AG09319 (cell line): ENCODE results near the gene SETSIP.
"Not testable (repeated sequence)": the region's sequence is repeated elsewhere in the genome, so short reads cannot be mapped to it uniquely, and the experiment has no call there.

Experiments
- DNase-seq: peaks from one replicate; pipeline ENCODE4 v3.0.0-alpha.2; 2010; ENCODE audit warnings: low read depth; ENCODE audit errors: extremely low read depth
- TF ChIP-seq, protein P1 (sequence below): IDR thresholded peaks from 2 replicates; pipeline ENCODE4 v1.5.1; 2011; ENCODE audit warnings: low read depth, mild to moderate bottlenecking, inconsistent platforms, low read length, moderate library complexity

SETSIP gene

DNA sequence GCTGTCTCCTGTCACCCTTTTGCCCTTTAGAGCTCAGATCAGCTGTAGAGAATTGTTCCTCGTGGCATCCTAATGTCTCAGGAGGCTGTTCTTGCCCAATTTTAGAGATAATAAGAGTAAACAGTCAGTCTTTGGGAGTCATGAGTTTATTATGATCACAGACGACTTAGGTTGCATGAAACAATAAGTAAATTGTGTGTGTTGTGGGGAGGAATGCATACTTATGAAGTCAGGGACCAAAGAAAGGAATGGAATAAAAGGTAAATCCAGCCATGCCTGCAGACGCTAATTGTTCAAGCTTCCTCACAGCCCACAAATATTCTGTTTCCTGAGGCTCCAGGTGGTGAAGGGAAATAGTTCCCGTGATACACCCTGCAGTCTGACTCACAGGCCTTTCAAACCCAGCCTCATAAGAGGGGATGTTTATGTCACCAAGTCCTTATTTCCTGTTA is 44.5 kb downstream of the SETSIP start:
- DNase-seq, result no peak
- TF ChIP-seq, protein P1, sequence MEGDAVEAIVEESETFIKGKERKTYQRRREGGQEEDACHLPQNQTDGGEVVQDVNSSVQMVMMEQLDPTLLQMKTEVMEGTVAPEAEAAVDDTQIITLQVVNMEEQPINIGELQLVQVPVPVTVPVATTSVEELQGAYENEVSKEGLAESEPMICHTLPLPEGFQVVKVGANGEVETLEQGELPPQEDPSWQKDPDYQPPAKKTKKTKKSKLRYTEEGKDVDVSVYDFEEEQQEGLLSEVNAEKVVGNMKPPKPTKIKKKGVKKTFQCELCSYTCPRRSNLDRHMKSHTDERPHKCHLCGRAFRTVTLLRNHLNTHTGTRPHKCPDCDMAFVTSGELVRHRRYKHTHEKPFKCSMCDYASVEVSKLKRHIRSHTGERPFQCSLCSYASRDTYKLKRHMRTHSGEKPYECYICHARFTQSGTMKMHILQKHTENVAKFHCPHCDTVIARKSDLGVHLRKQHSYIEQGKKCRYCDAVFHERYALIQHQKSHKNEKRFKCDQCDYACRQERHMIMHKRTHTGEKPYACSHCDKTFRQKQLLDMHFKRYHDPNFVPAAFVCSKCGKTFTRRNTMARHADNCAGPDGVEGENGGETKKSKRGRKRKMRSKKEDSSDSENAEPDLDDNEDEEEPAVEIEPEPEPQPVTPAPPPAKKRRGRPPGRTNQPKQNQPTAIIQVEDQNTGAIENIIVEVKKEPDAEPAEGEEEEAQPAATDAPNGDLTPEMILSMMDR, result no peak

DNA sequence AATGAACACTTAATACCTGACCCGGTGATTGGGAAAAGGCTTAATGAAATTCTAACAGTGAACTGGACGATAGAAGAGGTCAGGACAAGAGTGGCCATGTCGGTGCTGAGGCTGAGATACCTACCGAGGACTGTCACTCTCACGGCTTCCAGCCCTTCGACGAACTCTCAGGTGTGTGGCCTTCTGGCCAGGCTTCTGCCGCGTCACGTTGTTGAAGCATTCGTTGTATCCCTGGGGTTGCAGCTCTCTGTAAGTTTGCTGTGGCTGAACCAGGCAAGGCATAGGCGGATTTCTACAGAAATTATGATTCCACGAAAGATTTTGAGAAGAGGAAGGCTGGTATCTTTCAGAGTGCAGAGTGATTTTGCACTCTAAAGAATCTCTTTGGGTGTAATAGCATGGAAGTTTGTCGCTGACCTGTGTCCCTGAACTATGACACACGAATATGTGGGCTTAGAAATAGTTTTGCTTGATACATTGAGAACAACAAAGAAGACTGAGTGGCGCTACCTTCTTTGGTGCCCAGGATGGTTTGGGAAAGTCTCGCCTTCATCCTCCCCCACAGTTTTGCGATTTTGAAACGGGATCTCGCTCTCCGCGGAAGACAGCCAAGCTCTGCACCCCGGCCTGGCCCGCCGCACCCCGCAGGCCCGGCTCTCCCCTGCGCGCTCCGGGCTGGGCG is 45.8 kb downstream of the SETSIP start:
- no peak for DNase-seq
- TF ChIP-seq, protein P1, result no peak

- no peak for DNase-seq
- TF ChIP-seq, protein P1, result no peak
These were observed 48.4 kb downstream of the SETSIP start for GRCh38 chr1:92026806-92027205.

DNA sequence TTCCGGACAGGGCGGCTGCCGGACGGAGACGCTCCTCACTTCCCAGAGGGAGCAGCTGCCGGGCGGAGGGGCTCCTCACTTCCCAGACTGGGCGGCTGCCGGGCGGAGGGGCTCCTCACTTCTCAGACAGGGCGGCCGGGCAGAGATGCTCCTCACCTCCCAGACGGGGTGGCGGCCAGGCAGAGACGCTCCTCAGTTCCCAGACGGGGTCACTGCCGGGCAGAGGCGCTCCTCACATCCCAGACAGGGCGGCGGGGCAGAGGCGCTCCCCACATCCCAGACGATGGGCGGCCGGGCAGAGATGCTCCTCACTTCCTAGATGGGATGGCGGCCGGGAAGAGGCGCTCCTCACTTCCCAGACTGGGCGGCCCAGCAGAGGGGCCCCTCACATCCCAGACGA is 49.2 kb downstream of the SETSIP start:
- DNase-seq, result not testable (repeated sequence)
